H9 (cell line): ENCODE results near the gene MAT2A. TPM values are rescaled to one million over a fixed set of nuclear protein-coding genes. Genes with fewer than 3 reads are reported as not detected.

Source experiments
- DNase-seq: peaks from one replicate; pipeline ENCODE4 v3.0.0-alpha.2; 2017
- H2AFZ ChIP-seq: one replicate; pipeline ENCODE4 v1.6.1; 2013; ENCODE audit warnings: mild to moderate bottlenecking, low read length, control low read depth, moderate library complexity
- H2AK5ac ChIP-seq: 2 replicates; pipeline ENCODE4 v1.6.1; 2013; ENCODE audit warnings: low read length, control low read depth, mixed read lengths; ENCODE audit not compliant: insufficient read length
- H2BK120ac ChIP-seq: one replicate; pipeline ENCODE4 v1.6.1; 2013; ENCODE audit warnings: low read depth, mild to moderate bottlenecking, low read length, control low read depth, inconsistent platforms; ENCODE audit not compliant: poor library complexity, severe bottlenecking
- H2BK12ac ChIP-seq: 2 replicates; pipeline ENCODE4 v1.6.1; 2013; ENCODE audit warnings: low read length, control low read depth, mixed read lengths, low read depth; ENCODE audit not compliant: insufficient read length
- H2BK15ac ChIP-seq: 2 replicates; pipeline ENCODE4 v1.6.1; 2013; ENCODE audit warnings: low read depth, low read length, control low read depth
- H2BK20ac ChIP-seq: one replicate; pipeline ENCODE4 v1.6.1; 2013; ENCODE audit warnings: low read depth, mild to moderate bottlenecking, low read length, control low read depth, inconsistent platforms; ENCODE audit not compliant: poor library complexity, severe bottlenecking
- H2BK5ac ChIP-seq: 2 replicates; pipeline ENCODE4 v1.6.1; 2013; ENCODE audit warnings: low read length, control low read depth, mixed read lengths; ENCODE audit not compliant: insufficient read length
- H3K14ac ChIP-seq: 2 replicates; pipeline ENCODE4 v1.6.1; 2013; ENCODE audit warnings: low read length, control low read depth; ENCODE audit not compliant: insufficient read depth
- H3K18ac ChIP-seq: 2 replicates; pipeline ENCODE4 v1.6.1; 2013; ENCODE audit warnings: low read depth, mild to moderate bottlenecking, mixed read lengths, low read length, control low read depth; ENCODE audit not compliant: insufficient read length
- H3K23ac ChIP-seq: 2 replicates; pipeline ENCODE4 v1.6.1; 2013; ENCODE audit warnings: low read length, control low read depth, mixed read lengths, low read depth; ENCODE audit not compliant: insufficient read length
- H3K23me2 ChIP-seq: 2 replicates; pipeline ENCODE4 v1.6.1; 2013; ENCODE audit warnings: low read depth, mild to moderate bottlenecking, mixed read lengths, low read length, control low read depth; ENCODE audit not compliant: insufficient read length, poor library complexity, severe bottlenecking
- H3K27ac ChIP-seq: 2 replicates; pipeline ENCODE4 v1.5.1; 2013; ENCODE audit warnings: low read length, control low read depth, mixed read lengths, low read depth; ENCODE audit not compliant: insufficient read length
- H3K27me3 ChIP-seq: 2 replicates; pipeline ENCODE4 v1.6.1; 2013; ENCODE audit warnings: low read length, control low read depth, inconsistent platforms; ENCODE audit not compliant: insufficient read depth
- H3K4ac ChIP-seq: 2 replicates; pipeline ENCODE4 v1.6.1; 2013; ENCODE audit warnings: low read depth, mild to moderate bottlenecking, control low read depth, inconsistent platforms, low read length, moderate library complexity
- H3K4me1 ChIP-seq: 2 replicates; pipeline ENCODE4 v1.6.1; 2013; ENCODE audit warnings: low read length, control low read depth, inconsistent platforms; ENCODE audit not compliant: insufficient read depth
- H3K4me2 ChIP-seq: 2 replicates; pipeline ENCODE4 v1.6.1; 2013; ENCODE audit warnings: low read length, control low read depth, mixed read lengths; ENCODE audit not compliant: insufficient read length, insufficient read depth
- H3K56ac ChIP-seq: 2 replicates; pipeline ENCODE4 v1.6.1; 2013; ENCODE audit warnings: low read depth, mild to moderate bottlenecking, mixed read lengths, low read length, control low read depth; ENCODE audit not compliant: insufficient read length
- H3K79me1 ChIP-seq: 2 replicates; pipeline ENCODE4 v1.6.1; 2013; ENCODE audit warnings: low read depth, mild to moderate bottlenecking, moderate library complexity, low read length, control low read depth, inconsistent platforms; ENCODE audit not compliant: insufficient read depth, poor library complexity, severe bottlenecking
- H3K79me2 ChIP-seq: 2 replicates; pipeline ENCODE4 v1.6.1; 2013; ENCODE audit warnings: low read length, control low read depth, inconsistent platforms; ENCODE audit not compliant: insufficient read depth
- H3K9ac ChIP-seq: 2 replicates; pipeline ENCODE4 v1.6.1; 2013; ENCODE audit warnings: low read length, control low read depth, mixed read lengths; ENCODE audit not compliant: insufficient read length; ENCODE audit errors: extremely low read depth
- H3K9me3 ChIP-seq: one replicate; pipeline ENCODE4 v1.6.1; 2013; ENCODE audit warnings: low read depth, low read length, inconsistent platforms; ENCODE audit not compliant: control insufficient read depth
- H3T11ph ChIP-seq: one replicate; pipeline ENCODE4 v1.6.1; 2013; ENCODE audit warnings: mild to moderate bottlenecking, low read length, control low read depth, inconsistent platforms
- H4K20me1 ChIP-seq: one replicate; pipeline ENCODE4 v1.6.1; 2013; ENCODE audit not compliant: control insufficient read depth, insufficient read length, insufficient read depth
- H4K5ac ChIP-seq: 2 replicates; pipeline ENCODE4 v1.6.1; 2013; ENCODE audit warnings: low read depth, mild to moderate bottlenecking, mixed read lengths, low read length, control low read depth; ENCODE audit not compliant: insufficient read length
- H4K8ac ChIP-seq: replicated peaks from 2 replicates; pipeline ENCODE4 v1.6.1; 2013; ENCODE audit warnings: low read length, control low read depth, mixed read lengths, low read depth; ENCODE audit not compliant: insufficient read length
- H4K91ac ChIP-seq: 2 replicates; pipeline ENCODE4 v1.6.1; 2013; ENCODE audit warnings: low read depth, mild to moderate bottlenecking, moderate library complexity, mixed read lengths, low read length, control low read depth; ENCODE audit not compliant: insufficient read length
- H3K27ac Mint-ChIP-seq, 3 experiments: 2 replicates in 2 of 3; 3 replicates in 1 of 3; pipeline ENCODE4 v1.8.0; 2020 to 2021; ENCODE audit warnings: mixed read lengths in 3 of 3, mild to moderate bottlenecking in 1 of 3, moderate library complexity in 1 of 3
- H3K27me3 Mint-ChIP-seq: 2 replicates; pipeline ENCODE4 v1.8.0; 2021; ENCODE audit warnings: low read depth, mild to moderate bottlenecking, moderate library complexity, mixed read lengths
- H3K36me3 Mint-ChIP-seq, 3 experiments: 2 replicates in 2 of 3; 3 replicates in 1 of 3; pipeline ENCODE4 v1.8.0; 2020 to 2021; ENCODE audit warnings: low read depth in 3 of 3, mixed read lengths in 3 of 3; ENCODE audit not compliant: insufficient read depth in 1 of 3
- H3K4me1 Mint-ChIP-seq, 2 experiments: 2 replicates each; pipeline ENCODE4 v1.8.0; 2020; ENCODE audit warnings: mixed read lengths in 2 of 2
- H3K4me3 Mint-ChIP-seq, 2 experiments: 2 replicates in 1 of 2; 3 replicates in 1 of 2; pipeline ENCODE4 v1.8.0; 2020 to 2021; ENCODE audit warnings: mild to moderate bottlenecking in 2 of 2, mixed read lengths in 2 of 2, moderate library complexity in 1 of 2
- H3K9me3 Mint-ChIP-seq, 2 experiments: 2 replicates in 1 of 2; 3 replicates in 1 of 2; pipeline ENCODE4 v1.8.0; 2020; ENCODE audit warnings: mild to moderate bottlenecking in 2 of 2, mixed read lengths in 2 of 2, moderate library complexity in 1 of 2
- WGBS: extraction: QIAGEN DNeasy Blood & Tissue Kit; methylation state at CpG from one replicate; pipeline ENCODE4 v1.1.7; 2013; ENCODE audit warnings: missing lambda C conversion rate, low lambda C conversion rate, mixed read lengths; ENCODE audit not compliant: insufficient read length; ENCODE audit errors: extremely low coverage; 5-methylcytosine and 5-hydroxymethylcytosine counted together
- total RNA-seq: library from RNA; stranded (reverse); gene quantifications from 2 replicates; pipeline ENCODE4 v1.2.1, GENCODE V29; 2021
- TF ChIP-seq, protein P1 (sequence below): fragments of 200-600 bp; sonication (generic); conservative IDR thresholded peaks from 3 replicates; pipeline ENCODE4 v1.8.0; 2021; ENCODE audit warnings: antibody characterized with exemption, mild to moderate bottlenecking

The MAT2A gene
- total RNA-seq, 1 experiment from 2014 or later, result 459 TPM

DNA sequence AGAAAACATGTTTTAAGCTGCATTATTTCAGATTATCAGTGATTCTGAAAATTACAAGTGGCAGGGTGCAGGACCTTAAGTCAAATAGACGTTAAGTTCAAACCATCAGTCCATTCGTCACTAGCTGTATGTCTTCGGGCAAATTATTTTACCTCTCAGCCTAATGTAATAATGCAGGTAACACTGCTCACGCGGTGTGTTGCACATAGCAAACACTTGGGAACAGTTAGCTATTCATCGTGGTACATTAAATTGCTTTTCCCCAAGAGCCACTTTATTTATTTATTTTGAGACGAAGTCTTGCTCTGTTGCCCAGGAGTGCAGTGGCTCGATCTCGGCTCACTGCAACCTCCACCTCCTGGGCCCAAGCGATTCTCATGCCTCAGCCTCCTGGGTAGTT is 10.1 kb downstream of the MAT2A start:
- no peak overlapping the region for H3K27ac Mint-ChIP-seq
- H3K36me3 Mint-ChIP-seq, result peaks cover 19 to 71% (median 53%) of the 10 kb centered on the region in 3 experiments; a peak in 6 of 7 replicates
- H2BK120ac ChIP-seq, result no peak overlapping the region
- no peak overlapping the region for H2AFZ ChIP-seq
- H2BK5ac ChIP-seq, result no peak overlapping the region
- no peak overlapping the region for H3K4ac ChIP-seq
- H3T11ph ChIP-seq, result no peak overlapping the region
- no peak overlapping the region for H3K23ac ChIP-seq
- no peak overlapping the region for H3K9ac ChIP-seq
- no peak overlapping the region for H2AK5ac ChIP-seq
- no peak for DNase-seq
- WGBS, result no CpG with 5 or more reads among the region's 10 CpGs
- no peaks in the 10 kb centered on the region for H3K4me1 ChIP-seq
- no peak overlapping the region for H2BK20ac ChIP-seq
- peaks cover 2 to 10% of the 10 kb centered on the region in 2 experiments; a peak in 2 of 4 replicates for H3K4me1 Mint-ChIP-seq
- no peaks in the 10 kb centered on the region for H3K23me2 ChIP-seq
- H3K27ac ChIP-seq, result no peak overlapping the region
- no peak overlapping the region for H3K14ac ChIP-seq
- no peak overlapping the region for H3K56ac ChIP-seq
- no peak overlapping the region for H3K4me2 ChIP-seq
- no peaks in the 10 kb centered on the region for H3K27me3 ChIP-seq
- H3K79me2 ChIP-seq, result no peaks in the 10 kb centered on the region
- H3K27me3 Mint-ChIP-seq, result no peaks in the 10 kb centered on the region; the same call in 1 of the 2 replicates
- no peak overlapping the region for H3K4me3 Mint-ChIP-seq
- no peaks in the 10 kb centered on the region for H3K9me3 ChIP-seq
- H3K9me3 Mint-ChIP-seq, result no peaks in the 10 kb centered on the region
- no peaks in the 10 kb centered on the region for H3K79me1 ChIP-seq
- TF ChIP-seq, protein P1, sequence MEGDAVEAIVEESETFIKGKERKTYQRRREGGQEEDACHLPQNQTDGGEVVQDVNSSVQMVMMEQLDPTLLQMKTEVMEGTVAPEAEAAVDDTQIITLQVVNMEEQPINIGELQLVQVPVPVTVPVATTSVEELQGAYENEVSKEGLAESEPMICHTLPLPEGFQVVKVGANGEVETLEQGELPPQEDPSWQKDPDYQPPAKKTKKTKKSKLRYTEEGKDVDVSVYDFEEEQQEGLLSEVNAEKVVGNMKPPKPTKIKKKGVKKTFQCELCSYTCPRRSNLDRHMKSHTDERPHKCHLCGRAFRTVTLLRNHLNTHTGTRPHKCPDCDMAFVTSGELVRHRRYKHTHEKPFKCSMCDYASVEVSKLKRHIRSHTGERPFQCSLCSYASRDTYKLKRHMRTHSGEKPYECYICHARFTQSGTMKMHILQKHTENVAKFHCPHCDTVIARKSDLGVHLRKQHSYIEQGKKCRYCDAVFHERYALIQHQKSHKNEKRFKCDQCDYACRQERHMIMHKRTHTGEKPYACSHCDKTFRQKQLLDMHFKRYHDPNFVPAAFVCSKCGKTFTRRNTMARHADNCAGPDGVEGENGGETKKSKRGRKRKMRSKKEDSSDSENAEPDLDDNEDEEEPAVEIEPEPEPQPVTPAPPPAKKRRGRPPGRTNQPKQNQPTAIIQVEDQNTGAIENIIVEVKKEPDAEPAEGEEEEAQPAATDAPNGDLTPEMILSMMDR, result no peak
- no peak overlapping the region for H2BK12ac ChIP-seq
- H4K20me1 ChIP-seq, result no peaks in the 10 kb centered on the region
- no peak overlapping the region for H4K91ac ChIP-seq
- H4K5ac ChIP-seq, result no peak overlapping the region
- no peak overlapping the region for H3K18ac ChIP-seq
- no peak overlapping the region for H2BK15ac ChIP-seq
- no peak overlapping the region for H4K8ac ChIP-seq
